Kidney epithelial cell (primary cell): Measurements from ENCODE around the gene RBM19. TPM values are rescaled to one million over a fixed set of nuclear protein-coding genes. Genes with fewer than 3 reads are reported as not detected.
"Not testable (repeated sequence)": the region's sequence is repeated elsewhere in the genome, so short reads cannot be mapped to it uniquely, and the experiment has no call there.

Source experiments
- DNase-seq: peaks from one replicate; pipeline ENCODE4 v3.0.0-alpha.2; 2010; ENCODE audit warnings: low read depth
- H3K27me3 ChIP-seq: 2 replicates; pipeline ENCODE4 v1.6.0; 2011; ENCODE audit warnings: low read length; ENCODE audit not compliant: control insufficient read depth, insufficient read depth
- H3K36me3 ChIP-seq: 2 replicates; pipeline ENCODE4 v1.5.1; 2011; ENCODE audit warnings: low read length; ENCODE audit not compliant: control insufficient read depth, insufficient read depth
- H3K4me3 ChIP-seq: 2 replicates; pipeline ENCODE4 v1.5.1; 2011; ENCODE audit warnings: low read depth, mild to moderate bottlenecking, control low read depth, low read length
- CTCF ChIP-seq: IDR thresholded peaks from 2 replicates; pipeline ENCODE4 v1.5.1; 2011; ENCODE audit warnings: mild to moderate bottlenecking, moderate library complexity, low read length, control low read depth, inconsistent platforms; ENCODE audit not compliant: insufficient read depth, poor library complexity, severe bottlenecking
- total RNA-seq: library from RNA; depleted of rRNA; stranded (reverse); fragments of >200 nt; gene quantifications from 2 replicates; pipeline ENCODE4 v1.2.3, GENCODE V29; 2015

RBM19 gene
- total RNA-seq, 1 donor from 2014 or later, result 30.9 TPM

- no peak for TF ChIP-seq CTCF
- no peak for DNase-seq
- Histone ChIP-seq H3K27me3 (no peaks in the 10 kb centered on the region), H3K4me3 (no peak overlapping the region), H3K36me3 (no peaks in the 10 kb centered on the region)
These were observed 34.7 kb upstream of the RBM19 start for GRCh38 chr12:114000861-114001260.

- H3K4me3 ChIP-seq, H3K36me3 ChIP-seq, H3K27me3 ChIP-seq, DNase-seq: not testable (repeated sequence)
These were observed 34.1 kb upstream of the RBM19 start for GRCh38 chr12:114000261-114000660.

- no peak for DNase-seq
- no peak for TF ChIP-seq CTCF
- H3K4me3 ChIP-seq, result no peak overlapping the region
- H3K27me3 ChIP-seq, result no peaks in the 10 kb centered on the region
- H3K36me3 ChIP-seq, result no peaks in the 10 kb centered on the region
These were observed 31.2 kb upstream of the RBM19 start for GRCh38 chr12:113997365-113997764.

- no peaks in the 10 kb centered on the region for H3K36me3 ChIP-seq
- H3K4me3 ChIP-seq, result no peak overlapping the region
- no peak for TF ChIP-seq CTCF
- no peaks in the 10 kb centered on the region for H3K27me3 ChIP-seq
- DNase-seq, result no peak
These were observed 29.9 kb upstream of the RBM19 start for GRCh38 chr12:113996026-113996425.

- no peak overlapping the region for H3K4me3 ChIP-seq
- H3K27me3 ChIP-seq, result no peaks in the 10 kb centered on the region
- no peak for DNase-seq
- TF ChIP-seq CTCF, result no peak
- no peaks in the 10 kb centered on the region for H3K36me3 ChIP-seq
These were observed 27.9 kb upstream of the RBM19 start for GRCh38 chr12:113994051-113994450.

GRCh38 chr12:113992751-113993150 lies 26.6 kb upstream of the RBM19 start:
- not testable (repeated sequence) for H3K36me3 ChIP-seq, H3K27me3 ChIP-seq, H3K4me3 ChIP-seq, DNase-seq

- Histone ChIP-seq H3K36me3 (no peaks in the 10 kb centered on the region), H3K27me3 (no peaks in the 10 kb centered on the region), H3K4me3 (no peak overlapping the region)
- no peak for DNase-seq
- TF ChIP-seq CTCF, result no peak
These were observed 25.3 kb upstream of the RBM19 start for GRCh38 chr12:113991224-113992044.
